Mesendoderm (in vitro differentiated cells): ENCODE data around the gene PDIA6.
"Not testable (repeated sequence)": the region's sequence is repeated elsewhere in the genome, so short reads cannot be mapped to it uniquely, and the experiment has no call there.

ENCODE experiments used
- DNase-seq: peaks from one replicate; pipeline ENCODE4 v3.0.0; 2013
- H2AK5ac ChIP-seq: 2 replicates; pipeline ENCODE4 v1.6.1; 2013; ENCODE audit warnings: low read length, inconsistent platforms
- H2BK120ac ChIP-seq: 2 replicates; pipeline ENCODE4 v1.6.1; 2013; ENCODE audit warnings: low read depth, mild to moderate bottlenecking, low read length, moderate library complexity, mixed read lengths
- H2BK15ac ChIP-seq: replicated peaks from 2 replicates; pipeline ENCODE4 v1.6.1; 2013; ENCODE audit warnings: low read depth, mild to moderate bottlenecking, moderate library complexity
- H2BK5ac ChIP-seq: 2 replicates; pipeline ENCODE4 v1.6.1; 2013; ENCODE audit warnings: low read length, inconsistent platforms
- H3K18ac ChIP-seq: 2 replicates; pipeline ENCODE4 v1.6.1; 2013; ENCODE audit warnings: mild to moderate bottlenecking, low read length, mixed read lengths
- H3K23ac ChIP-seq: one replicate; pipeline ENCODE4 v1.6.1; 2013; ENCODE audit warnings: low read length
- H3K27ac ChIP-seq: 2 replicates; pipeline ENCODE4 v1.5.1; 2013; ENCODE audit warnings: low read depth, mild to moderate bottlenecking, inconsistent platforms, low read length, moderate library complexity
- H3K27me3 ChIP-seq: 2 replicates; pipeline ENCODE4 v1.6.1; 2013; ENCODE audit warnings: low read length, control low read depth, mild to moderate bottlenecking, inconsistent platforms; ENCODE audit not compliant: insufficient read depth, poor library complexity
- H3K36me3 ChIP-seq: 2 replicates; pipeline ENCODE4 v1.6.1; 2013; ENCODE audit warnings: low read length, inconsistent platforms; ENCODE audit not compliant: control insufficient read depth, insufficient read depth
- H3K4ac ChIP-seq: one replicate; pipeline ENCODE4 v1.6.1; 2013; ENCODE audit warnings: low read depth, mild to moderate bottlenecking, low read length, moderate library complexity
- H3K4me1 ChIP-seq: 2 replicates; pipeline ENCODE4 v1.6.1; 2013; ENCODE audit warnings: low read depth, low read length, inconsistent platforms; ENCODE audit not compliant: control insufficient read depth
- H3K4me2 ChIP-seq: 2 replicates; pipeline ENCODE4 v1.6.1; 2013; ENCODE audit warnings: low read length
- H3K4me3 ChIP-seq: 2 replicates; pipeline ENCODE4 v1.5.1; 2013; ENCODE audit warnings: mild to moderate bottlenecking, low read length
- H3K56ac ChIP-seq: one replicate; pipeline ENCODE4 v1.6.1; 2013; ENCODE audit warnings: low read length
- H3K79me1 ChIP-seq: 2 replicates; pipeline ENCODE4 v1.6.1; 2013; ENCODE audit warnings: low read length, inconsistent platforms
- H3K79me2 ChIP-seq: 2 replicates; pipeline ENCODE4 v1.6.1; 2013; ENCODE audit warnings: mild to moderate bottlenecking, low read length; ENCODE audit not compliant: control insufficient read depth, insufficient read depth
- H3K9ac ChIP-seq: 2 replicates; pipeline ENCODE4 v1.6.1; 2013; ENCODE audit warnings: low read length, inconsistent platforms
- H4K5ac ChIP-seq: one replicate; pipeline ENCODE4 v1.6.1; 2013; ENCODE audit warnings: low read length
- H4K8ac ChIP-seq: one replicate; pipeline ENCODE4 v1.6.1; 2013; ENCODE audit warnings: low read depth, mild to moderate bottlenecking, control low read depth, low read length, moderate library complexity
- WGBS: extraction: QIAGEN DNeasy Blood & Tissue Kit; methylation state at CpG from one replicate; pipeline ENCODE4 v1.1.7; 2013; ENCODE audit warnings: low lambda C conversion rate, missing lambda C conversion rate; ENCODE audit not compliant: insufficient coverage; ENCODE audit errors: extremely low coverage; 5-methylcytosine and 5-hydroxymethylcytosine counted together

The PDIA6 gene

DNA sequence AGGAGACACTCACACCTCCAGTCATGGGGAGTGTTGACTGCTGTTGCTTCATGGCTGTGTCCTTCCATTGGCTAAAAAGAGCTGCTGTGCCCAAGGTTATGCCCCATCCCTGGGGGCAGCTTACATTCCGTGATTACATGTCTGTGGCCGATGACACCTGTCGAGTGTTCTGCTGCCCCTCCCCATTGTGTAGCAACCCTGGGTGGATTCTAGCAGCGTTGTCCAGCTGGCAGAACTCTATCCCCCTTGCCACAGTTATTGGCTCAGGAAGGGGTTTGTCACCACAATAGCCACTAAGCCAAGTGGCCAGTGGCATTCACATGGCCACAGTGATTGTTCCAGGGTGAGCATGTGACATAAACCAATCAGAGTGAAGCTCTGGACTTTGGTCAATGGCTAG is 11.6 kb upstream of the PDIA6 start:
- H3K18ac ChIP-seq: no peak overlapping the region
- no peak overlapping the region for H2BK15ac ChIP-seq
- H3K79me2 ChIP-seq: no peaks in the 10 kb centered on the region
- DNase-seq: no peak
- no peaks in the 10 kb centered on the region for H3K27me3 ChIP-seq
- no peak overlapping the region for H3K56ac ChIP-seq
- H3K9ac ChIP-seq: no peak overlapping the region
- no peak overlapping the region for H2AK5ac ChIP-seq
- H3K4ac ChIP-seq: no peak overlapping the region
- no CpG with 5 or more reads among the region's 4 CpGs for WGBS
- no peaks in the 10 kb centered on the region for H3K79me1 ChIP-seq
- H2BK120ac ChIP-seq: no peak overlapping the region
- H4K8ac ChIP-seq: no peak overlapping the region
- no peak overlapping the region for H3K27ac ChIP-seq
- no peak overlapping the region for H3K23ac ChIP-seq
- H3K4me3 ChIP-seq: no peak overlapping the region
- H2BK5ac ChIP-seq: no peak overlapping the region
- no peak overlapping the region for H4K5ac ChIP-seq
- H3K4me1 ChIP-seq: no peaks in the 10 kb centered on the region
- no peaks in the 10 kb centered on the region for H3K36me3 ChIP-seq
- H3K4me2 ChIP-seq: no peak overlapping the region

DNA sequence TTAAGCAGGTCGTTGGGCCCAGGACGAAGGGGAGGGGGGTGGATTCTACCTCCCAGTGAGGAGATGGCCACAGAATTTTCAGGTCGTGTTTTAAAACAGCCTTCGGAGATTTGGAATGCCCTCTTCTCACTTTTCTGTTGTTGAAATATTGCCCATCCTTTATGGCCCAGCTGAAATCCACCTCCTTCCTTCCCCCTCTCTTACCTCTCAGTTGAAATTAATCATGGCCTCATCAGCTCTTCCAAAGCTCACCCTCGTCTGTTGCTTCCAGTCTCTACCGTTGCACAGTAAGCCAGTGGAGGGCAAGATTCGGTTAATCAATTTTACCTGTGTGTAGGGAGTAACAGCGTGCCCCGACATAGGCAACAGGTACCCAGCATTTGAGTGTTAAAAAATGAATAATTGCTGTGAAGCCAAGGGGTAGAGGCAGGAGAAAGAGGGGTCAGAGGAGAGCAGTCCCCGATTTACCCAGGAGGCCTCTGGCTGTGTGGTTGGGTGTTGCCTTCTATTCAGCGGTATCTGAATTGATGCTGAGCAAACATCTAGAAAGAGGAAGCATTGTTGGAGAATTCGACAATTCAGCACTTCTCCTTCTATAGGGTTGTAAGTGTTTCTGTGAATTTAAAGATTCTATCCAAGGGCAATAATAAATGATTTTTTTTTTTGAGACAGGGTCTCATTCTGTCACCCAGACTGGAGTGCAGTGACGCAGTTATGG is 8.6 kb upstream of the PDIA6 start:
- H3K23ac ChIP-seq: no peak overlapping the region
- H3K36me3 ChIP-seq: no peaks in the 10 kb centered on the region
- H3K4me1 ChIP-seq: no peaks in the 10 kb centered on the region
- H2BK15ac ChIP-seq: no peak overlapping the region
- no peaks in the 10 kb centered on the region for H3K27me3 ChIP-seq
- no peak overlapping the region for H3K4ac ChIP-seq
- H3K18ac ChIP-seq: no peak overlapping the region
- H2BK5ac ChIP-seq: no peak overlapping the region
- H3K9ac ChIP-seq: no peak overlapping the region
- no peak overlapping the region for H4K8ac ChIP-seq
- H3K4me2 ChIP-seq: no peak overlapping the region
- no peak overlapping the region for H3K4me3 ChIP-seq
- H2BK120ac ChIP-seq: no peak overlapping the region
- no peak overlapping the region for H2AK5ac ChIP-seq
- H3K56ac ChIP-seq: no peak overlapping the region
- no peak overlapping the region for H3K27ac ChIP-seq
- no peaks in the 10 kb centered on the region for H3K79me2 ChIP-seq
- WGBS: no CpG with 5 or more reads among the region's 13 CpGs
- DNase-seq: no peak
- H4K5ac ChIP-seq: no peak overlapping the region
- H3K79me1 ChIP-seq: no peaks in the 10 kb centered on the region

DNA sequence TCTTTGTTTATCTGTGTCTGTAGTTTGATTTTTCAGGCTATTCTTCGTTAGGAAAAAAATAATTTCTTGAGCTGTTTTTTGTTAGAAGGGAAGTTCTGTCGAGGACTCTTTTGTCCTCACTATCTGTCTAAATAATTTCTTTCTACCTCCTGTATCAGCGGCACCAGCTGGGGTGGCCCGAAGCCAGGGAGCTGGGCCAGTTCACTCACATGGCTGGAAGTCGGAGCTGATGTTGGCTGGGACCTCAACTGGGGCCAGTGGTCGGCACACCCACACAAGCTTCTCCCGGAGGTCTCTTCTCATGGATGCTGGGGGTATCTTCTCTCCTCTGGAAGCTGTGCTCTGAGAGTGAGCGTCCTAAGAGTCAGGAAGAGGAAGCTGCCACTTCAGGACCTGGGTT is 8.0 kb upstream of the PDIA6 start:
- Histone ChIP-seq H3K27ac (no peak overlapping the region), H3K36me3 (no peaks in the 10 kb centered on the region), H2BK5ac (no peak overlapping the region), H3K79me1 (no peaks in the 10 kb centered on the region), H3K27me3 (no peaks in the 10 kb centered on the region), H2BK120ac (no peak overlapping the region), H3K79me2 (no peaks in the 10 kb centered on the region), H3K4me2 (no peak overlapping the region), H3K4me1 (no peaks in the 10 kb centered on the region), H3K4me3 (no peak overlapping the region), H3K18ac (no peak overlapping the region), H3K56ac (no peak overlapping the region), H4K8ac (no peak overlapping the region), H4K5ac (no peak overlapping the region), H3K4ac (no peak overlapping the region), H2AK5ac (no peak overlapping the region), H2BK15ac (no peak overlapping the region), H3K23ac (no peak overlapping the region), H3K9ac (no peak overlapping the region)
- WGBS: no CpG with 5 or more reads among the region's 8 CpGs
- no peak for DNase-seq

DNA sequence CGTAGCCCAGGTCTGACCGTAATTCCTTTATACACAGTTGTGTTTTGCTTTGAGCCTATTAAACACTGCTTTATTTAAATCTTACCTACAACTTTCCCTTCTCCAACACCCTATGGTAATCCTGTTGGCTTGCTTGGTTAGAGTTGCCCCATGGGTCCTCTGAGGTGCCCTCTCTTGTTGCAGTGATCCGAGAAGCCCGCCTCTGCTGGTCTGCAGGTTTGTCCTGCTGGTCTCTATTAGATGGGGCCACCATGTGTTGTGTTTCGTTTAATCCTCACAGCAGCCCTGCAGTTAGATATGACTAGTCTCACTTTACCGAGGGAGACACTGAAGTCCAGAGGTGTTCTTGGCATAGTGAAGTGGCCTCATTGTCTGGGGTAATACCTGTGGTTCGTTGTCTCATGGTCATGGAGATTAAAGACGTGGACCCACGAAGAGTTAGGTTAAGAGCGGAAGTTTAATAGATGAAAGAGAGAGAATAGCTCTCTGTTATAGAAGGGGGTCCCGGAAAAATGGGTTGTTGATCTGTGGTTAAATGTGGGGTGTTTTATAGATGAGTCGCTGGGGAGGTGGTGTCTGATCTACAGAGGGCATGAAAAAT is 7.2 kb upstream of the PDIA6 start:
- H3K23ac ChIP-seq: no peak overlapping the region
- H2AK5ac ChIP-seq: no peak overlapping the region
- H3K4me3 ChIP-seq: no peak overlapping the region
- no peak for DNase-seq
- no peaks in the 10 kb centered on the region for H3K79me2 ChIP-seq
- no peaks in the 10 kb centered on the region for H3K27me3 ChIP-seq
- no peak overlapping the region for H3K9ac ChIP-seq
- H3K4me2 ChIP-seq: no peak overlapping the region
- WGBS: 100% methylated on average over 1 of the region's 12 CpGs
- H3K4ac ChIP-seq: no peak overlapping the region
- H3K36me3 ChIP-seq: no peaks in the 10 kb centered on the region
- no peak overlapping the region for H3K56ac ChIP-seq
- H2BK15ac ChIP-seq: no peak overlapping the region
- no peak overlapping the region for H4K8ac ChIP-seq
- no peak overlapping the region for H4K5ac ChIP-seq
- no peak overlapping the region for H3K27ac ChIP-seq
- H2BK120ac ChIP-seq: no peak overlapping the region
- H3K79me1 ChIP-seq: no peaks in the 10 kb centered on the region
- H2BK5ac ChIP-seq: no peak overlapping the region
- no peaks in the 10 kb centered on the region for H3K4me1 ChIP-seq
- no peak overlapping the region for H3K18ac ChIP-seq

DNA sequence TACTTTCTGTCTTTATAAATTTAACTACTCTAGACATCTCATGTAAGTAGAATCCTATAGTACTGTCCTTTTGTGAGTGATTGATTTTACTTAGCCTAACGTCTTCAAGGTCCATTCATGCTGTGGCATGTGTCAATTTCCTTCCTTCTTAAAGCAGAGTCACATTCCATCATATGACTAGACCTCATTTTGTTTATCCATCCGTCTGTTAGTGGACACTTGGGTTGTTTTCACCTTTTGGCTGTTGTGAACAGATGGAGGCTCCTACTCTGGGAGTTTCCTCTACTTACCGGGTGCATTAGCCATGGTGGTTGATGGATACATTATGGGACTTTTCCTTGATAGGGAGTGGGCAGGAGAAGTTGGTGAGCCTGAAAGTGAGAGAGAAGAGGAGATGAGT is 6.4 kb upstream of the PDIA6 start:
- Histone ChIP-seq H3K9ac (no peak overlapping the region), H2BK5ac (no peak overlapping the region), H3K79me2 (no peaks in the 10 kb centered on the region), H3K4me1 (no peaks in the 10 kb centered on the region), H3K27ac (no peak overlapping the region), H2BK15ac (no peak overlapping the region), H2AK5ac (no peak overlapping the region), H4K8ac (no peak overlapping the region), H3K36me3 (no peaks in the 10 kb centered on the region), H3K4ac (no peak overlapping the region), H3K4me3 (no peak overlapping the region), H4K5ac (no peak overlapping the region), H3K79me1 (no peaks in the 10 kb centered on the region), H3K56ac (no peak overlapping the region), H3K27me3 (no peaks in the 10 kb centered on the region), H2BK120ac (no peak overlapping the region), H3K18ac (no peak overlapping the region), H3K23ac (no peak overlapping the region), H3K4me2 (no peak overlapping the region)
- no peak for DNase-seq
- no CpG with 5 or more reads among the region's 3 CpGs for WGBS

DNA sequence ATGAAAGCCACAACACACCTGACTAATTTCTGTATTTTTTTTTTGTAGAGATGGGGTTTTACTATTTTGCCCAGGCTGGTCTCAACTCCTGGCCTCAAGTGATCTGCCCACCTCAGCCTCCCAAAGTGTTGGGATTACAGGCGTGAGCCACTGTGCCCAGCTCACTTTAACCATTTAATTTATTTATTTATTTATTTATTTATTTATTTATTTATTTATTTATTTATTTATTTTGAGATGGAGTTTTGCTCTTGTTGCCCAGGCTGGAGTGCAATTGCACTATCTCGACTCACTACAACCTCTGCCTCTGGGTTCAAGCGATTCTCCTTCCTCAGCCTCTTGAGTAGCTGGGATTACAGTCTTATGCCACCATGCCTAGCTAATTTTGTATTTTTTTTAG is 5.7 kb upstream of the PDIA6 start:
- not testable (repeated sequence) for H2AK5ac ChIP-seq, H3K4me1 ChIP-seq, H3K56ac ChIP-seq, H3K23ac ChIP-seq, H3K4ac ChIP-seq, H4K5ac ChIP-seq, DNase-seq, H3K4me2 ChIP-seq, H3K18ac ChIP-seq, H3K27me3 ChIP-seq, H3K79me2 ChIP-seq, H3K79me1 ChIP-seq, H3K27ac ChIP-seq, H2BK120ac ChIP-seq, H3K9ac ChIP-seq, H2BK15ac ChIP-seq, H4K8ac ChIP-seq, H3K36me3 ChIP-seq, H2BK5ac ChIP-seq, H3K4me3 ChIP-seq
- WGBS: no CpG with 5 or more reads among the region's 3 CpGs
